OCI-LY7 (cell line): ENCODE results near the gene PAXX. TPM values are rescaled to one million over a fixed set of nuclear protein-coding genes. Genes with fewer than 3 reads are reported as not detected.

Experiments
- BruUV-seq: library from RNA; stranded (reverse); fragments of 400-500 nt; replicated peaks from 2 replicates; lab custom pipeline; 2021; lab: Mats Ljungman, UMichigan
- CTCF ChIA-PET: fragments of 300-600 bp; sonication (Branson Sonifier 250); formaldehyde crosslinking; loops from one replicate; lab custom pipeline; 2022; ENCODE audit warnings: antibody characterized with exemption; ENCODE audit not compliant: unreplicated experiment; lab: Charles Lee
- POLR2A ChIA-PET: fragments of 300-600 bp; sonication (Branson Sonifier 250); formaldehyde crosslinking; loops from one replicate; lab custom pipeline; 2022; ENCODE audit warnings: antibody characterized with exemption; lab: Charles Lee
- DNase-seq: peaks from one replicate; pipeline ENCODE4 v3.0.0-alpha.2; 2015; ENCODE audit warnings: low spot score
- H2AFZ ChIP-seq: fragments of 200-600 bp; sonication (generic), shearing (Covaris generic); 2 replicates; pipeline ENCODE4 v1.6.1; 2014; ENCODE audit warnings: mild to moderate bottlenecking, antibody characterized with exemption, low read length, moderate library complexity
- H3K27ac ChIP-seq: fragments of 200-600 bp; sonication (generic); 2 replicates; pipeline ENCODE4 v1.5.1; 2014; ENCODE audit warnings: mixed run types, low read depth, mild to moderate bottlenecking, moderate library complexity, low read length, inconsistent platforms; ENCODE audit not compliant: poor library complexity, severe bottlenecking
- H3K36me3 ChIP-seq: fragments of 200-600 bp; sonication (generic); 2 replicates; pipeline ENCODE4 v1.6.1; 2014; ENCODE audit warnings: mild to moderate bottlenecking, antibody characterized with exemption, low read length, moderate library complexity, mixed read lengths; ENCODE audit not compliant: insufficient read depth
- H3K4me1 ChIP-seq: fragments of 200-600 bp; sonication (generic); 2 replicates; pipeline ENCODE4 v1.5.1; 2014; ENCODE audit warnings: mild to moderate bottlenecking, low read length; ENCODE audit not compliant: insufficient read depth, poor library complexity, severe bottlenecking
- H3K4me2 ChIP-seq: fragments of 200-600 bp; sonication (generic); 2 replicates; pipeline ENCODE4 v1.6.1; 2014; ENCODE audit warnings: mild to moderate bottlenecking, low read length
- H3K4me3 ChIP-seq: fragments of 200-600 bp; sonication (generic); 2 replicates; pipeline ENCODE4 v1.5.1; 2014; ENCODE audit warnings: mild to moderate bottlenecking, low read depth, low read length; ENCODE audit not compliant: poor library complexity, severe bottlenecking
- H3K79me2 ChIP-seq: fragments of 200-600 bp; sonication (generic); 2 replicates; pipeline ENCODE4 v1.6.1; 2016; ENCODE audit warnings: low read depth, mild to moderate bottlenecking, low read length, moderate library complexity, mixed read lengths; ENCODE audit not compliant: insufficient read depth
- H3K9me2 ChIP-seq: fragments of 200-600 bp; sonication (generic); 2 replicates; pipeline ENCODE4 v1.6.1; 2016; ENCODE audit warnings: mild to moderate bottlenecking, low read length, mixed read lengths; ENCODE audit not compliant: insufficient read depth
- H3K9me3 ChIP-seq: fragments of 200-600 bp; sonication (generic); 2 replicates; pipeline ENCODE4 v1.6.1; 2014; ENCODE audit warnings: mild to moderate bottlenecking, mixed run types, low read length, mixed read lengths
- H4K20me1 ChIP-seq: fragments of 200-600 bp; sonication (generic); 2 replicates; pipeline ENCODE4 v1.6.1; 2014; ENCODE audit warnings: mild to moderate bottlenecking, antibody characterized with exemption, low read length, moderate library complexity, mixed read lengths; ENCODE audit not compliant: insufficient read depth
- EZH2phosphoT487 ChIP-seq: fragments of 200-600 bp; sonication (generic); IDR thresholded peaks from 2 replicates; pipeline ENCODE4 v1.6.1; 2018; ENCODE audit warnings: low read depth, borderline replicate concordance, mild to moderate bottlenecking, mixed run types, antibody characterized with exemption, low read length, moderate library complexity, mixed read lengths
- intact Hi-C: fragments of 100-400 bp; cut with micrococcal nuclease; formaldehyde crosslinking; loops from one replicate; pipeline ENCODE4 v1.10.0; 2022; ENCODE audit not compliant: unreplicated experiment
- total RNA-seq, 2 experiments: library from RNA; depleted of rRNA in 1 of 2; stranded (reverse); fragments of >200 nt in 1 of 2; shearing (Covaris generic) in 1 of 2; gene quantifications; 2 replicates each; pipeline ENCODE4 v1.2.3, GENCODE V29; 2014 to 2022
- TF ChIP-seq, protein P1 (sequence below): fragments of 200-600 bp; sonication (generic); conservative IDR thresholded peaks from 2 replicates; pipeline ENCODE4 v1.5.1; 2014; ENCODE audit warnings: mild to moderate bottlenecking, antibody characterized with exemption, low read length, moderate library complexity, mixed read lengths

The PAXX gene
- total RNA-seq, 2 experiments from 2014 or later: 45.7 to 63.5 TPM

DNA sequence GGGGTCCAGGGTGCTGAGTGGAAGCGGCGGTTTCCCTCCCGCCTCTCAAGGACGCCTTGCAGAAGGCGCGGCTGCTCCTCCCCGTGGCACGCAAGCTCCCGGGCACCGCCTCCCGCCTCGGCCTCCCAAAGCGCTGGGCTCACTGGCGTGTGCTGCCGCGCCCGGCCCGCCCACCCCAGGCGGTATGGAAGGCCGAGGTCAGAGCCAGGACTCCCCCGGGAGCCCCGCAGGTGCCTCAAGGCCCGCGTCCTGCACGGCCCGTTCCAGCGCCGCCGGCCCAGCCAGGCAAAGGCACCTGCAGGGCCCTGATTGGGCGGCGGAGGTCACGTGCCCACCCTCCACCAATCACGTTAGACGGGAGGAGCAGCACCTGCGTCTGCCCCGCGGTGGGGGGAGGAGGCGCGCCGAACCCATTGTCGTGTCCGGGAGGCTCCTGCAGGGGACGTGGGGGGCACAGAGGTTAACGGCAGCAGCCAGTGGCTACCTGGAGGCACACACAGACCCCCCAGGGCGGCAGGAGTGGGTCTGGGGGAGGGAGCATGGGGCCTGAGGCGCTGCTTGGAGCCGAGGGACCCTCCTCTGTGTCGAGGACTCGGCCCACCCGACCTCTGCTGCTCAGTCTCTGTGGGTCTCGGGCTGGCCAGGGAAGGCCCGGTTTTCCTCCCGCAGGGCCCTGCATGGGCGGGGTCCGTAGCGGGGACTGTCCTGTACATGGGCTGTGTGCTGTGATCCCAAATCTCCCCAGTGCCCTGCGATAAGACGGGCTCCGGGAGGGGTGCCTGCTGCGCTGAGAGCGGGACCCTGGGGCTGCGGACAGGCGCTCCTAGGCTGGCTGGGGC lies 42.2 kb upstream of the PAXX start:
- POLR2A ChIA-PET: no interaction called here
- H3K9me3 ChIP-seq: no peaks in the 10 kb centered on the region
- no peak for TF ChIP-seq EZH2phosphoT487
- TF ChIP-seq, protein P1, sequence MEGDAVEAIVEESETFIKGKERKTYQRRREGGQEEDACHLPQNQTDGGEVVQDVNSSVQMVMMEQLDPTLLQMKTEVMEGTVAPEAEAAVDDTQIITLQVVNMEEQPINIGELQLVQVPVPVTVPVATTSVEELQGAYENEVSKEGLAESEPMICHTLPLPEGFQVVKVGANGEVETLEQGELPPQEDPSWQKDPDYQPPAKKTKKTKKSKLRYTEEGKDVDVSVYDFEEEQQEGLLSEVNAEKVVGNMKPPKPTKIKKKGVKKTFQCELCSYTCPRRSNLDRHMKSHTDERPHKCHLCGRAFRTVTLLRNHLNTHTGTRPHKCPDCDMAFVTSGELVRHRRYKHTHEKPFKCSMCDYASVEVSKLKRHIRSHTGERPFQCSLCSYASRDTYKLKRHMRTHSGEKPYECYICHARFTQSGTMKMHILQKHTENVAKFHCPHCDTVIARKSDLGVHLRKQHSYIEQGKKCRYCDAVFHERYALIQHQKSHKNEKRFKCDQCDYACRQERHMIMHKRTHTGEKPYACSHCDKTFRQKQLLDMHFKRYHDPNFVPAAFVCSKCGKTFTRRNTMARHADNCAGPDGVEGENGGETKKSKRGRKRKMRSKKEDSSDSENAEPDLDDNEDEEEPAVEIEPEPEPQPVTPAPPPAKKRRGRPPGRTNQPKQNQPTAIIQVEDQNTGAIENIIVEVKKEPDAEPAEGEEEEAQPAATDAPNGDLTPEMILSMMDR: peak; percentile 25; the same call in 1 of the 2 replicates
- H3K79me2 ChIP-seq: no peaks in the 10 kb centered on the region
- H3K9me2 ChIP-seq: no peaks in the 10 kb centered on the region
- peak overlapping the region; percentile 72 for H3K4me3 ChIP-seq
- H4K20me1 ChIP-seq: no peaks in the 10 kb centered on the region
- peak overlapping the region; percentile 97 for H3K4me2 ChIP-seq
- no peaks in the 10 kb centered on the region for H3K36me3 ChIP-seq
- peak overlapping the region; percentile 45 for H3K27ac ChIP-seq
- H2AFZ ChIP-seq: peak overlapping the region; percentile 83
- no TSS peak for BruUV-seq
- peak; percentile 96 for DNase-seq
- CTCF ChIA-PET: interaction anchor here (0.6 kb wide), 1 partner anchor 80 kb away, joined by 4 read pairs; no protein-coding TSS in a partner anchor
- intact Hi-C loops: no loop called here
- peaks cover 24% of the 10 kb centered on the region for H3K4me1 ChIP-seq

DNA sequence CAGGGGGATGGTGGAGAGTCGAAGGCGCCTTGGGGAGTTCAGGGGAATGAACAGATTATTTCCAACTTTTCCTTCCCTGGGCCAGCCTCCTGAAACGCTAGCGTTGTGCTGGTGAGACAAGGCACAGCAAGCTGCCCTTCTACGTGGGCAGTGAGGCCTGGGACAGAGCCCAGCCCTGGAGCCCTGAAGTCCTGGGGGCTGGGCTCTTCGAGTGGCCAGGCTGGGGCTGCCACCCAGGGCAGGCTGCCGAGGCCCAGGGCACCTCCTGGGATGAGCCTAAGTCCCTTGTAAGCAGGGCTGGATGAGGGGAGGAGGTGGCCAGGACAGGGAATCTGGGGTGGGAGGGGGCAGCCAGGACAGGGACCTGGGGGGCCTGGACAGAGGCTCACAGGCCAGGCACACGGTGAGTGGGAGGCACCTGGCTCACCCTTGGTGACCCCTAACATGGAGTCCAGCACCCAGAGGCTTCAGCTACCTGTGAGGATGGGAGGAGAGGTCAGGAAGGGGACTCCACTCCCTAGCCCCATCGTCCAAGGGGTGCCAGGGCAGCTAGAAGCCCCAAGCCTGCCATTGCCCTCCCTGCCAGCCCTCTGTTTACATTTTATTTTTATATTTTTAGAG lies 41.5 kb upstream of the PAXX start:
- H2AFZ ChIP-seq: peak overlapping the region; percentile 83; the same call in 1 of the 2 replicates
- intact Hi-C loops: no loop called here
- no peaks in the 10 kb centered on the region for H3K79me2 ChIP-seq
- H3K4me3 ChIP-seq: peak overlapping the region; percentile 72
- peaks cover 22% of the 10 kb centered on the region for H3K4me1 ChIP-seq
- BruUV-seq: no TSS peak
- no peaks in the 10 kb centered on the region for H3K9me3 ChIP-seq
- peak overlapping the region; percentile 97 for H3K4me2 ChIP-seq
- no peak for DNase-seq
- TF ChIP-seq, protein P1: no peak
- no peak for TF ChIP-seq EZH2phosphoT487
- H3K9me2 ChIP-seq: no peaks in the 10 kb centered on the region
- no peaks in the 10 kb centered on the region for H4K20me1 ChIP-seq
- CTCF ChIA-PET: no interaction called here
- POLR2A ChIA-PET: no interaction called here
- H3K27ac ChIP-seq: peak overlapping the region; percentile 45
- H3K36me3 ChIP-seq: no peaks in the 10 kb centered on the region
